HG02970 (cell line): ENCODE measurements around the gene MYOZ2.

Experiments used
- ATAC-seq: cut with Tn5 transposase; IDR thresholded peaks from one replicate; pipeline ENCODE4 v1.9.1; 2021; ENCODE audit warnings: mild to moderate bottlenecking, moderate library complexity, moderate number of reproducible peaks; ENCODE audit not compliant: unreplicated experiment, low FRiP score

MYOZ2 gene

DNA sequence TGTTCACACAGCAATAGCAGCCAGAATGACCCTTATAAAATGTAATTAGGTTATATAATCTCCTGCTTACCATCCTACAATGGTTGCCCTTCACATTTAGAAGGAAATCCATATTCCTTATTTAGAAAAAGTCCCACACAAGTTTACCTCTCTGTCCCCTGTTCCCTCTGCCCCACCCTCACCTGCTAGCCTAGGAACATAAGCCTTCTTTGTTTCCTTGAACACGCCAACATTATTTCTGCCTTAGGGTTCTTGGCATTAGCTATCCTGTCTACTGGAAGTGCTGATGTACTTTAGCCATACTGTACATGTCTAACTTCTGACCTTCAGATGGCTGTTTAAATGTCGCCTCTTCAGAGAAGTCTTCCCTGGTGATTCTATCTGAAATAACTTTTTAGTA, 48.5 kb downstream of the MYOZ2 start:
- ATAC-seq, result no peak

DNA sequence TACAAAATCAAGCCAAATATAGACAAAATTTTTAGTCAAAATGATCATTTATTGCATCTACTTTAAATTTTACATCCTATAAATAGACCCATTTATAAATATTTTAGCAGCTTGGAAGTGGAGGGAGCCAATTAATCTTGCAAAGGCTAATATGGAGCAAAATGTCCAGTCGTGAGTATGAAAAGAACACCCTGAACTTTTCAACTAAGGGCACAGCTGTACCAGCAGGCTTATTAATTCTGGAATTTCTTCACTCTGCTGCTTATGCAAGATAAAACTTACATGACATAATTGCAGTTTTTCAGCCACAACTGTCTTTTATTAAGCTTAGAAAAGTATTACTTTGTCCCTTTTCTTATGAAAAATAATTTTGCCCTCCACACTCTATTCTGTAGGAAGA, 54.0 kb downstream of the MYOZ2 start:
- ATAC-seq, result no peak

DNA sequence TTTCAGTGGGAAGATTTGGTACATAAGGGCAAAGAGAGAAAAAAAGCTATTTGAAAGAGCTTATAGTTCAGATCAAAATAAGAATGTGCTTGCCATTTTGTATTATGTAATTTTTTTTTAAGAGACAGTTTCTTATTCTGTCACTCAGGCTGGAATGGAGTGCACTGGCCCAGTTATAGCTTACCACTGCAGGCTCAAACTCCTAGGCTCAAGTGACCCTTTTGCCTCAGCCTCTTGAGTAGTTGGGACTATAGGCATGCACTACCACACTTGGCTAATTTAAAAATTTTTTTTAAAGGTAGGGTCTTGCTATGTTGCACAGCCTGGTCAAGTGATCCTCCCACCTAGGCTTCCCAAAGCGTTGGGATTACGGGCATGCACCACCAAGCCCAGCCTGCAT, 54.7 kb downstream of the MYOZ2 start:
- no peak for ATAC-seq

DNA sequence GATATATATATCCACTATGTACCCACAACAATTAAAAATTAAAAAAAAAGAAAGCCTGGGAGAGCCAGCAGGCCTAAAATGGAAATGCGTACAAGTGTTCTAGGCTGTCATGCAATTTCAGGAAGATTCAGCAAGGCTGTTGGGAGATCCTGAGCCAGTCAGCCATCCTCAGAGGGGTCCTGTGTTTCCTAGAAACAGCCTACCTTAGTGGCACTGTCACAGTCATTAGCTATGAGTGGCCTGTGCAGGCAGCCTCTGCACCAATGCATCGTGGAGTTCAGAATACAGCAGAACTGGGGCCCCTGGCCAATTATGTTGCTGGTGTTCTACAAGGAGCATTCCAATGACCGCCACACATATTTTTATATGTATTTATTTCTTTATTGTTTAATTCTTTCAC, 55.9 kb downstream of the MYOZ2 start:
- ATAC-seq, result no peak

DNA sequence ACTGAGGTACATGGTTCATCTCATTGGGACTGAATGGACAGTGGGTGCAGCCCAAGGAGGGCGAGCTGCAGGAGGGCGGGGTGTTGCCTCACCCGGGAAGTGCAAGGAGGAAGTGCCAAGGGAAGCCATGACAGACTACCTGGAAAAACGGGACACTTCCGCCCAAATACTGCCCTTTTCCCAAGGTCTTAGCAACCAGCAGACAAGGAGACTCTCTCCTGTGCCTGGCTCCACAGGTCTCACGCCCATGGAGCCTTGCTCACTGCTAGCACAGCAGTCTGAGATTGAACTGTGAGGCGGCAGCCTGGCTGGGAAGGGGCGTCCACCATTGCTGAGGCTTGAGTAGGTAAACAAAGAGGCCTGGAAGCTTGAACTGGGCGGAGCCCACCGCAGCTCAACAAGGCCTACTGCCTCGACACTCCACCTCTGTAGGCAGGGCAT, 62.2 kb downstream of the MYOZ2 start:
- no peak for ATAC-seq

DNA sequence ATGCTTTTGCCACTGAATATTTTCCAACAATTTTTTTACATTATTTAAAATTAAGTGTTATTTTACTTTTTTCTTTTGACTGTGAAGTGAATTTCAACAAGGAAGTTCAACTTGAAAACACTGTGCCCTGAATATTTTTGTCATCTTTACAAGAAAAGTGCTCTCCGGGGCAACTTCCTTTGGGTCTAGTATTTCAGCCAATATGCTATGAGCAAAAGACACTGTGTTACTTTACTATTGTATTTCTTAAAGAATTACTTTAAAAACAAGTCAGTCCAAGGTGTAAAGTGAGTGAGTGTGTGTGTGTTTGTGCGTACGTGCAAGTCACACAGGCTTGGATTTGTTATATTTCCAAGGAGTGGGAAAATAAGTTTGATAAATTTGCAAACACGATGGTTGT, 69.3 kb downstream of the MYOZ2 start:
- no peak for ATAC-seq

DNA sequence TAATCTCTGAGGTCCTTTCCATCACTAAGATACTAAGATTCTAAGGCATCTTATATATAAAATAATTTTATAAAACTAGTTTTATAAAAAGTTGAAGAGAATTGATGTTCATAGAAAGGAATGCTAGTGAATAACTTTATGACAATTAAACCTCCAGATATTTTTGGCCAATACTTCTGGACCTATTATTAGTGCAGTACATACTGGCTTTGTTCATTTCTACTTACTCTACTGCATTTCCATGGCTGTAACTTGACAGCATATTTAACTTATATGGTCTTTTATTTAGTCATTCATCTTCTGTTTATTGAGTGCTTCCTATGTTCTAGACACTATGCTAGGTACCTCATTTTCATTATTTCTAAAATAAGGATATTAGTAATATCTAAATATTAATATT, 70.1 kb downstream of the MYOZ2 start:
- ATAC-seq, result no peak

DNA sequence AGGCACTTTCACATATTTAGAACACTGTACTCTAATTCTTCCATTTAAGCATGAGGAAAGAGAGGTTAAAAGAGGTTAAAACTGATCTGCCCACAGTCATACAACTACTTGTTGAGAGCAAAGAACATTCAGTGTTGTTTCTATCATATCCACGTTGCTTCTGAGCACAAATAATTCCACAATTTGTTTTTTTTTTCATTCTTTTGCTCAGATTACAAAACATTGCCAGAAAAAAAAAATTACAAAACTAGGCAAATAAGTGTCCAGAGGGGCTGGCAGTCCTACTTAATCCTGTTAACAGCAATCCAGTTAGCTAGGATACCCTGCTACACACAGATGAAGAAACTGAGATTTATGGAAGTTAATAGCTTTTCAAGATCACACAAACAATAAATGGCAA, 70.5 kb downstream of the MYOZ2 start:
- ATAC-seq, result no peak

DNA sequence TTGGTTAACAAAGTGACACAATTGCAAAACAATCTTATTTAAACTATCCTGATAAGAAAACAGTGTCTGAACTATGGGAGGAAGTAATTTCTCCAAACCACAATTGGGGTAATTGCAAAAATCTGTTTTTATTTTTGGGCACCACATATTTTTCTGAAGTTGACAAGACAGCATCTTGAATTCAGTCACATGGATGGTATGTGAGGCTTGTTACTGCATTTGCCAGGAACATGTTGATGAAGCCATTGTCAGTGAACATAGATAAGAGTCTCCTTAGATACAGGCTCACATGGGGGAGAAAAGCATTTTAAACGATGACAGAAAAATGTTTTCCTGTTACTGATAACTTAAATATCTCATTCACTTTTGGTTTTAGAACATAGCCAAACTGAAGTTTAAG, 71.4 kb downstream of the MYOZ2 start:
- ATAC-seq, result no peak

DNA sequence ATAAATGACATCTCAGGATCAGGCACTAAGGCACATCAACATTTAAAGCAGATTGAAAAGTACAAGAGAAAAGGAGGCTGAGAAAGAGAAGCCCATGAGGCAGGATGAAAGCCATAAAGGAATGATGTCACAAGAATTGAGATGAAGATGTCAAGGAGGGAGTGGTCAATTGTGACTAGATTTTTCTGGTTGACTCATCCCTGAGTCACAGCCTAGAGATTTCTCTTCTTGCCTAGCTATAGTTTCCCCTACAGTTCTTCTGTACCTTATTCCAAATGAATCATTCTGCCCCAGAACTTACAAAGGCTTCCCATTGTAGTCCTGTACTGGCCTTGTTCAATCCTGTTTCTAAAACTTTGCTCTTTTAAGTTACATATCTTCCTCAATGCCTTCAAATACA, 73.4 kb downstream of the MYOZ2 start:
- ATAC-seq, result no peak

DNA sequence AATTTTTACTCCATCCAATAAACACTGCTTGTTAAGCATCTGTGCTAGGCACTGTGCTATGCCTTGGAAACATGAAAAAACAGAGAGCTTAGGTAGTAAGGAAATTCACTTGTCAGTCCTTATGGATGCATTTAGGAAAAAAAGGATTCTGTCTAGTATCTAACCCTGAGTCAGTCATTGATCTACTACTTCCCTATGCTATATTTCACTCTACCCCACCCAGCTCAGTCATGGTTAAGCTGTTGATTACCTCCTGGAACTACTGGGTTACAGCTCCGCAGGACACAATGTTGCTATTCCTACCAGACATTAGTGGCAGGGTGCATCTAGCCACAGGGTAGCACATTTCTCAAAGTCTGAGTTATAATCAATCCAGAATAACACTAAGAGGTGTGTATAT, 74.0 kb downstream of the MYOZ2 start:
- no peak for ATAC-seq

DNA sequence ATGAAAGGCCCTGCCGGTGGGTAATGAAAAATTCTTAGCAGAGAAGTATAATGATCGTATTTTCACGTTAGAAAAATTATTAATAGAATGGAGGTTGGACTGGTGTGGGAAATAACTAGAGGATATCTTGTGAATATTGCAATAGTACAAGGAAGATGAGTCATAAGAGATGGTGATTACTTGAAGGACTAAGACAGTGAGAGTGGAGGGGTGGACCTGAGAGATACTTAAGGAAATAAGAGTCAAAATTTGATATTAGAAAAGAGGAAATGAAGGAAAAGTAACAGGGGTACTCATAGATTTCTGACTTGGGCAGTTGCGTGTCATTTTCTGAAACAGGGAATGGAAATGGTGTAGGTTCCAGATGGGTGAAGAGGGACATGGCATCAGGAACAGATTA, 75.1 kb downstream of the MYOZ2 start:
- no peak for ATAC-seq

DNA sequence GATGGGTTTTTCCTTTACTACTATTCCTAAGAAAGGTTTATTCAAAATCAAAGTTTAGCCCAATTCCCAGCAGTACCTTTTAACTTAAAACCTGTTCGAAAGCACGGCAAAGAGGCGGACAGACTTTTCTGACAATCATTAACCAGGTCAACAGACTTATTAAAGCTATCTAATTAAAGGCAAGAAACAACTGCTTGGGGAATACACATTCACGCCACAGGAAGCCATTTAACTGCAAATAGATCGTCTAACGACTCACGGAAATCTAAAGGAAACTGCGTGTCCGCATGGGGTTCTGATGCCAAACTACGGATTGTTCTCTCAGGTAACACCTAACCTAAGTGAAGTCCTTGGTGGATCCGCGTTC, 76.2 kb downstream of the MYOZ2 start:
- ATAC-seq, result no peak

DNA sequence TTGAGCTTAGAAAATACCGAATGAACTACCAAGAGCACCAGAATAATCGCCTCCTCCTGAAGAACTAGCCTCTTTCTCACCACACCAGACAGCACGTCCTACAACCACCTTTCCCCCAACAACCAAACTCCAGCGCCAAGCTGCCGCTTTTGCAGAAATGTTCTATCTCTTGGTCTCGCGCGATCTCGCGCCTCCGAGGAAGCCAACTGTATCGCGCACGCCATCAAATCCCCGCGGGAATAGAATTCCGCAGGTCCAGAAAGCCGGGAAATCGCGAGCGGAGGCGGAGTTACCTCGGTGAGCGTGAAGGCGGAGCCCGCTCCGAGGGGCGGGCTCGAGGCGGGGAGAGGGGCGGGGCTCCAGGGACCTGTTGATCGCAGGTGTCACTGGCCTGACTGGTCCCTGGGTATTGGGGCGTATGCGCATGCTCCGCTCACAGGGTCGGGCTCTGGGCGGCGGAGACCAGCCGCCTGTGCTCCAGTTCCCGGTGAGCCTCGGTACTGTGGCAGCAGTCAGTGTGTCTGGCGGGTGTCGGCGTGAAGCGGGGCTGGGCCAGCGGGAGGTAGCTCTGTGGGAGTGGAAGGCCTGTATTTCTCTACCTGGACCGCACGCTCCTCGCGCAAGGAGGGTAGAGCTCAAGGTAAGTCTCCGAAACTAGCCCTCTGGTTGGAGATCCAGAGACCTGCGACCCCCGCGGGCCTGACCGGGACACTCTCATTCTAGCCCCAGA, 76.8 kb downstream of the MYOZ2 start, which contains the start of gene USP53:
Gene USP53, plus strand, starts transcription at position 480 of the 730 bp plus-strand sequence. CDS start 27,047 bp downstream, outside the sequence.
- peak; percentile 93 for ATAC-seq

DNA sequence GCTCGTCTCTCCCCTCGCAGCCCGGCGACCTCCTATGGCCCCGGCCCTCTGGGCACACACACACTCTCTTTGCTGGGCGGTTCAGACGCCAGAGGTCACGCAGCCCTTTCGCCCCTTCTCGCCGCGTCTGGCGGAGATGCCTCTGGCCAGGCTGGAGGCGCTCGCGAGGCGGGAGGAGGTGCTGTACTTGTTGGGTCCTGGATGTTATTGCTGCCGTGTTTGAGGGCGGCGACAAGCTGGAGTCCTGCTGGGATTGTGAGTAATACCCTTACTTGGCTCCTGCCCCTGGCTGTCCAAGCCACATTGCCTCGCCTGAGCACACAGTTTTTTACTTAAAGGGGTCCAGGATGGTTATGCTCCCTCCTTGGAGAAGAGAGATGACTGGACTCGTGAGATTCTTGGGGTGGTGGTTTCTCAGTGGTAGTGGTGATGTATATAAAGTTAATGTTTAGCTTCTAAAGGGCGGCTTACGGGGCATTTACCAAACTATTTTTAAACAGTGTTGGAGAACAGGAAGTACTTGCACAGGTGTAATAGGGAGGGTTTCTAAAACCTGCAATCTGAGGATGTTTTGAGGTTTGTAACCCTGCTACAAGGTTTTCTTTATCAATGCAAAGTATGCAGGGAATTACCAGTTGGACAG, 77.5 kb downstream of the MYOZ2 start:
- peak; percentile 40 for ATAC-seq

DNA sequence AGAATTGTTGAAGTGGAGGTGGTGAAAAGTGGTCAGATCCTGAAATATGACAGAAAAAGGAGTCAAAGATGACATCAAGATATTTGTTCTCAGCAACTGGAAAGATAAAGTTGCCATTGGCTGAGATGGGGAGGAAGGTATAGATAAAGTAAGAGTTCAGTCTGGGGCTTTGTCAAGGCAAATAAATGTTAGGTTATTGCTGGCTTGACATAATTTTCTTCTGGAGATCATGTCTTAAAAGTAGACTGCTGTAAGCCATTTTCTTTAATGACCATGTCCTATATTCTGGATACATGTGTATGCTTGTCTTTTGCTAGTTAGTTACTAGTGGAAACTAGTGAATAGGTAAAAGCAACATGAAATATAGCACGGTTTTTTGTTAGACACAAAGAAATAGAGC, 82.5 kb downstream of the MYOZ2 start:
- ATAC-seq, result no peak

DNA sequence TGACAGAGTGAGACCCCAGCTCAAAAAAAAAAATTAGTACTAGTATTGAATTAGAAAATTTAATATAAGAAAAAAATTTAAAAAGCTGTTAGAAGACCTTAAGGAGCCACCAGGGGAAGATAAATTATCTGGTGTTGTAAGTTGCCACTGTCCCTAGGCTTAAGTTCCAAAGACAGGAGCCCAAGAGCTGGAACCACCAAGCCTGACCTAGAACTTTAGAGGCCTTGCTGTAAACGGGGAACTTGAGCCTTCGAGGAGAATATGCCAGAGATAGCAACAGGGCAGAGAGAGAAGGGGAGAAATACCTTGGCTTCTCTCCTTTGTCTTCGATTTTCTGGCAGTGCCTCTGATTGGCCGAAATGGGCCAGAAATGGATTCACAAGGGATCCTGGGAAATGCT, 85.8 kb downstream of the MYOZ2 start:
- no peak for ATAC-seq

DNA sequence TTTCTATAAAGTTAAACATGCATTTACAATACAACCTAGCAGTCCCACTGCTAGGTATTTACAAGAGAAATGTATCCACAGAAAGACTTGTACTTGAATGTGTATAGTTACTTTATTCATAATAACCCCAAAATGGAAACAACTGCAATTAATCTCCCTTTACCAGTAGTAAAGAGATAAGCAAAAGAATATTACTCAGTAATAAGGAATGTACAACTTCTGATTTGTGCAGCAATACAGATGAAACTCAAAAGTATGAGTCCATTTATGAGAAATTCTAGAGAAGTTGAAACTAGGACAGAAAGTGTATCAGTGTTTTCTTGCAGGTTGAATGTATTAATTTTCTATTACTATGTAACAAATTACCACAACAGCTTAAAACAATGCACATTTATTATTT, 92.1 kb downstream of the MYOZ2 start:
- ATAC-seq, result no peak

DNA sequence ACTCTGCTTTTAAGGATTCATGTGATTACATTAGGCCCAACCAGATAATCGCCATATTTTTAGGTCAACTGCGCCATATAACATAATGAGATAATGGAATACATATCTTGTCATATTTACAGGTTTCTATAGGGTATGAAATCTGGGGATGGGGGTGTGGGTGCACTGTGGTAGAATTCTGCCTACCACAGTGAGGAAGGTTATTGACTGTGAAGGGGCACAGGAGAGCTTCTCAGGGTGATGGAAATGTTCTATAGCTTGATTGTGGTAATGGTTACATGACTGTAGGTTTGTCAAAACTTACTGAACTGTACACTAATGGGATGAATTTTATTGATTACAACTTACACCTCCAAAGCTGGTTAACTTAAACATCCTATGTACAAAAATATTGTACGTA, 92.8 kb downstream of the MYOZ2 start:
- no peak for ATAC-seq

DNA sequence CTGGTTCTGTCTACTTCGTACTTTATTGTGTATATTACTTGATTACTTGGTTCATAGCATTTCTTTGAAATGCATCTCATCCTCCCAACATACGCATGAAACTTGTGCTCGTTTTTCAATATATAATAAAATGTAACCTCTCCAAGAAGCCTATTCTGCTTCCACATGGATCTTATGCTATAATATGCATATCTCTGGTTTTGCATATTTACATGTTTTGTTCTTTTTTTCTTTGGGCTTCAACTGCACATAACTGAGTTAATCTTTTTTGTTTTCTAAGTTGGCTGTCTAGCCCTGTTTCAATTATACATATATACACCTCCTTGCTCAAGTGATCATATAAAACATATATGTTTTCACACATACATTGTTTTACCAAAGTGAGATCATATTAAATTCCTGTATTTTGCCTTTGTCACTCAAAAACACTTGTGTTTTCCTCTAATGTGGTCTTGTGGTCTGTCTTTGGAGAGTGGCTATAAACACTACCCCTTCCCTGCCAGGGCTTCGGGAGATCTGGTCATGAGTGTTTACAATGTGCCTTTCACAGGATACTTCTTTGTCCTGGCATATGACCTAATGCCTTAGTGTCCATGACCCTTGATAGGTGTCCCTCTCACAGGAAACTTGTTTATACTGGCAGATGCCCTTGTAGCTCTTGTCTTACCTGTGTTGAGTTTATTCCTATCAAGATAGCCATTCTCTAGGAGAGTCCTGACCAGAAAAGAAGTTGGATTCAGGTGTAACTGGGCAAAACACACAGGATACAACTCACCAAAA, 94.5 kb downstream of the MYOZ2 start:
- ATAC-seq, result no peak

DNA sequence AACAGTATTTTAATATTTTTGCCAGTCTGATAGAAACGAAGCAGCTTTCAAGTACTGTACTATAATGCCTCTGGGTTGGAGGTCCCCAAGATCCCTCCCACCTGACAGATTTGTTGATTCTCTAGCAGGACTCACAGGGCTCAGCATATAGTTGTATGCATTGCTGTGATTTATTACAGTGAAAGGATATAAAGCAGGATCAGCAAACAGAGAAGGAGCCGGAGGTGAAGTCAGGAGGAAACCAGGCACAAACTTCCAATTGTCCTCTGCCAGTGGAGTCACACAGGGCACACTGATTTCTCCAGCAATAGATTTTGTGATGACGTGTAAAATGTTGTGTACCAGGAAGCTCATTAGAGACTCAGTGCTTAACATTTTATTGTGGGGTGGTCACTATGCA, 95.9 kb downstream of the MYOZ2 start:
- no peak for ATAC-seq

DNA sequence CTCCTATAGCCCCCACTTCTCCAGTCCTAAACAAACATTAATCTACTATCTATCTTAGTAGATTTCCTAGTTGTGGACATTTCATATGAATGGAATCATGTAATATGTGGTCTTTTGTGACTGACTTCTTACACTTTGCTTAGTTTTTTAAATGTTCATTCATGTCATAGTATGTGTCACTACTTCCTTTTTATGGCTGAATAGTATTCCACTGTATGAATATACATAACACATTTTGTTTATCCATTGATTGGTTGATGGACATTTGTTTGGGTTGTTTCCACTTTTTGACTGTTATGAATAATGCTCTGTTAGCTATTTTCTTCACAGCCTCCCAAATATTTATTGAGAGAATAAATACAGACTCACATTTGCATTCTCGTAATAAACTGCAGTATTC, 96.7 kb downstream of the MYOZ2 start:
- ATAC-seq, result no peak
